ENCODE results near the gene ASPHD2. TPM values are rescaled to one million over a fixed set of nuclear protein-coding genes. Genes with fewer than 3 reads are reported as not detected.

Gene ASPHD2
- total RNA-seq, 1 donor, result 2.2 TPM

- TF ChIP-seq CTCF (IDR thresholded peaks at IDR 0.05; ENCODE audit: insufficient read depth, low read depth, low read length), result no peak
- no peak overlapping the region for H3K4me3 ChIP-seq (ENCODE audit: low read depth, low read length)
- DNase-seq (ENCODE audit: low read depth), result no peak
These were observed 16.7 kb downstream of the ASPHD2 start for GRCh38 chr22:26445577-26446275.

- no peak for TF ChIP-seq CTCF (IDR thresholded peaks at IDR 0.05; ENCODE audit: insufficient read depth, low read depth, low read length)
- no peak for DNase-seq (ENCODE audit: low read depth)
- H3K4me3 ChIP-seq (ENCODE audit: low read depth, low read length), result no peak overlapping the region
These were observed 17.9 kb downstream of the ASPHD2 start for GRCh38 chr22:26446808-26447515.

GRCh38 chr22:26447584-26448329, 18.7 kb downstream of the ASPHD2 start:
- DNase-seq (ENCODE audit: low read depth), result no peak
- TF ChIP-seq CTCF (IDR thresholded peaks at IDR 0.05; ENCODE audit: insufficient read depth, low read depth, low read length), result no peak
- no peak overlapping the region for H3K4me3 ChIP-seq (ENCODE audit: low read depth, low read length)

- DNase-seq (ENCODE audit: low read depth), result no peak
- TF ChIP-seq CTCF (IDR thresholded peaks at IDR 0.05; ENCODE audit: insufficient read depth, low read depth, low read length), result no peak
These were observed 19.3 kb downstream of the ASPHD2 start for GRCh38 chr22:26448334-26448733.

GRCh38 chr22:26448941-26449340, 19.9 kb downstream of the ASPHD2 start:
- DNase-seq (ENCODE audit: low read depth), result no peak
- H3K4me3 ChIP-seq (ENCODE audit: low read depth, low read length), result no peak overlapping the region
- no peak for TF ChIP-seq CTCF (IDR thresholded peaks at IDR 0.05; ENCODE audit: insufficient read depth, low read depth, low read length)

More at GRCh38 chr22:26448334-26448733, 19.3 kb downstream of the ASPHD2 start:
- no peak overlapping the region for H3K4me3 ChIP-seq (ENCODE audit: low read depth, low read length)

- TF ChIP-seq CTCF (IDR thresholded peaks at IDR 0.05; ENCODE audit: insufficient read depth, low read depth, low read length), result no peak
- DNase-seq (ENCODE audit: low read depth), result no peak
- H3K4me3 ChIP-seq (ENCODE audit: low read depth, low read length), result no peak overlapping the region
These were observed 21.6 kb downstream of the ASPHD2 start for GRCh38 chr22:26450453-26451185.

Measured in fibroblast of villous mesenchyme (primary cell).